NCI-H128 (cell line): ENCODE measurements around the gene ZNF664.

Source experiments
- DNase-seq: peaks from one replicate; lab custom pipeline; 2025; ENCODE audit not compliant: unreplicated experiment; lab: John Stamatoyannopoulos, UW

Gene ZNF664

DNA sequence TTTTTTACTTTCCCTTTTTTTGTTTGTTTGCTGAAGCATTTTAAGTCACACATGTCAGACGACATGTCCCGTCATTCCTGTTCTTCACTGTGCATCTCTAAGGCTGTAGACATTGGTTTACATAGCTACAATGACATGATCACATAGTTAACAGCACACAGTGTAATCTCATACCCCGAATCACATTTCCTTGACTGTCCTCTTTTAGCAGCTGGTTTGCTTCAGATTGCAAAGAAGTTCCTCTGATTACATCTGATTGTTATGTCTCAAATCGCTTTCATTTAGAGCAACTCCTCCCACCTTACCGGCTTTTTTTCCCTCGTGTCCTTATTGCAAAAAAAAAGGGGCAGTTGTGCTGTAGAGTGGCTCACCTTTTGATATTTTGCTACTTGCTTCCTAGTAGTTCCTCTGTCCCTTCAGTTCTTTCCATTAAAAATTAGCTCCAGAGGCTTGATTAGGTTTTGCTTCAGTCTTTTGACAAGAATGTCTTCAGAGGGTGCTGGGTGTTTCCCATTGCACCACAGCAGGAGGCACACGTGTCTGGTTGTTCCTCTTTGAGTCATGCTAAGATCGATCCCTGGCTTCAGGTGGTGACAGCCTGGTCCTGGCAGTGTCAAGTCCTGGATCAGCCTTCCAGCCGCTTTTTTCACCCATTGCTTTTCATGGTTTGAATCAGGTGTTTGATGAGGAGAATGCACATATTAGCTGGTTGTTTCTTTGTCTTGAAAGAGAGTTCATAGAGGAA lies 35.0 kb downstream of the ZNF664 start:
- no peak for DNase-seq

DNA sequence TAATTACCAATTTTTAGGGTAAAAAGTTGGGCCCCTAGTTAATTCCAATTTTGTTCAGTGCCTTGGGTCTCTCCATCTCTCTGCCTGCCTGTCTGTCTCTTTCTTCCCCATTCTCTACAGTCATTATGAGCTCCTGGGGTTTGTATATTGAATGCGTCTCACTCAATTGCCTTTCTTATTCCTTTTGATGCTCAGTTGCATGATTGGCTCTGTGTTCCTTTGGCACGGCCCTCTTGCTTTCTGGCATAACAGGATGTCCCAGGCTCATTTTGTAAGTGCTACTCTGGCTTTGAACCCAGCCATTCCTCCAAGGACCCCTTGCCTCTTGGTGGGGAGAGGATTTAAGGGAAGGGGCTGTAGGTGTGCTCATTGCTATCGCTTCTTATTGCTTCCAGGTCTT lies 35.6 kb downstream of the ZNF664 start:
- DNase-seq, result no peak

DNA sequence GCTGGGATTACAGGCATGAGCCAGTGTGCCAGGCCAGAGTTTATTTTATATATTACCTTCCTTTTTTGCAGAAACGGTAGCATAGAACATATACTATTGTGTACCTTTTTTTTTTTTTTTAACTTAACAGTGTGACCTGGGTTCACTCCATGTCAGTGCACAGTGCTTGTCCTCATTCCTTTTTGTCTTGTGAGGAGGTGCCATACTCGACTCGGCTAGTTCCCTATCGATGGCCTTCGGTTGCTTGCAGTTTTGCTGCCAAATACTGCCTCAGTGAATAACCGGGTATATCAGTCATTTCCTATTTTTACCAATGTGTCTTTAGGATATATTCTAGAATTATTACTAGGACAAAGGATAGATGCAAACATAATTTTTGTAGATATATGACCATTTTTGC lies 36.8 kb downstream of the ZNF664 start:
- no peak for DNase-seq

DNA sequence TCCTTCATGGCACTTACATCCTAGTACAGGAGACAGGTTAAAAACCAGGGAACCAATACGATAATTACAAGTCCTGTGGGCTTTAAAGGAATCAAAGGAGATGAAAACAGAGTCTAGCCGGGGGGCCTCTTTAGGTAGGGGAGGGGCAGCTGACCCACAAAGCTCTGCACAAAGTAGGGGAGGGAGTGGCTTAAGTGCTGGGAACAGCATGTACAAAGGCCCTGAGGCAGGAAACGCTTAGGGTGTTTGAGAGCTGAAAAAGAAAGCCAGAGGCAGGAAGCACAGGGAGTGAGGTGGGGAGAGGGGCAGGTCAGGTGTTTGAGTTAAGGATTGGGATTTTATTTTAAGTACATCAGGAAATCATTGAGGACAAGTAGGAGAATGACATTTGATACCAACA lies 37.7 kb downstream of the ZNF664 start:
- no peak for DNase-seq

DNA sequence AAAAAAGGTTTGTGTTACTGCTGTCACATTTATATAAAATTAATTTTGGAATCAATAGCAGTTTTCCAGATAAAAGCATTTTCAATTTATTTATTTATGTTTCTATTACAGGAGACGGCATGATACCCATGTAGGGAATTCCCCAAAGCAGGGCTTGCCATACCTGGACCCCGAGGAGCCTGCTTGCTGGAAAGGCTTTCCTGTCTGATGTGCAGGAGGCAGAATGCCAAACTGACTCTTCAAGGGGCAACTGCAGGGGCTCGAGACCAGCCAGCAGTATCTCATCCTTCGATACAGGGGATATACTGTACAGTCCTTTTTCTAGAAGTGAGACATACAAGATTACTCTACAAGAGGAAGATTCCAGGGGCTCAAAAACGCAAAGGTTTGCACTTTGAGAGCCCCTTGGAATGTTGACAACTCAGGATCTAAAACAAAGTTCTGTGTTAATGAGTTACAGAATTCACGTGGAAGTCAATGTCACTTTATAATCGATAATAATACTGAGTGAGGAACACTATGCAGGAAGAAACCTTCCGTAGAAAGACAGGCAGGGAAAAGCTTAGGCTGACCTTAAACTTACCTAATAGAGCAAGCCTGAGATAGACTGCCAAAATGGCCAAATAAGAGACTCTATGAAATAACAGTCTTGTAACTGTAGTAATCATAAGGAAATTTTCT lies 38.6 kb downstream of the ZNF664 start:
- DNase-seq, result no peak

DNA sequence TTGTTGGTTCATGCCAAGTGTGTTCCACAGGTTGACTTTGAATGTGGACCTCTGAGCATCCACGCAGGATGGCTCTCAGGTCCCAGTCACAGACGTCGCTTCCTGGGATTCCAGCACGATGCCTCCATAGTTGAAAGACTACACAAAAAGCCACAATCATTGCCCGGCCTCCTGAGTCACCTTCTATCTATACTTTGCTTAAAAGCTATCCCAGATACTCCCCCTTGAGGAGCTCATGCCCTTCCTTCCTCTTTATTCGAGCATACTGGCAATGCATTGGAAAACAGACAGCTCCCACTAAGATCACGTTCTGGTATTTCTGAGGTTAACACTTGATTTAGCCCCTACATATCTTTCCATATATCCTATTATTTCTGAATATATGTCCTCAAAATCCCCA lies 40.1 kb downstream of the ZNF664 start:
- DNase-seq, result no peak

DNA sequence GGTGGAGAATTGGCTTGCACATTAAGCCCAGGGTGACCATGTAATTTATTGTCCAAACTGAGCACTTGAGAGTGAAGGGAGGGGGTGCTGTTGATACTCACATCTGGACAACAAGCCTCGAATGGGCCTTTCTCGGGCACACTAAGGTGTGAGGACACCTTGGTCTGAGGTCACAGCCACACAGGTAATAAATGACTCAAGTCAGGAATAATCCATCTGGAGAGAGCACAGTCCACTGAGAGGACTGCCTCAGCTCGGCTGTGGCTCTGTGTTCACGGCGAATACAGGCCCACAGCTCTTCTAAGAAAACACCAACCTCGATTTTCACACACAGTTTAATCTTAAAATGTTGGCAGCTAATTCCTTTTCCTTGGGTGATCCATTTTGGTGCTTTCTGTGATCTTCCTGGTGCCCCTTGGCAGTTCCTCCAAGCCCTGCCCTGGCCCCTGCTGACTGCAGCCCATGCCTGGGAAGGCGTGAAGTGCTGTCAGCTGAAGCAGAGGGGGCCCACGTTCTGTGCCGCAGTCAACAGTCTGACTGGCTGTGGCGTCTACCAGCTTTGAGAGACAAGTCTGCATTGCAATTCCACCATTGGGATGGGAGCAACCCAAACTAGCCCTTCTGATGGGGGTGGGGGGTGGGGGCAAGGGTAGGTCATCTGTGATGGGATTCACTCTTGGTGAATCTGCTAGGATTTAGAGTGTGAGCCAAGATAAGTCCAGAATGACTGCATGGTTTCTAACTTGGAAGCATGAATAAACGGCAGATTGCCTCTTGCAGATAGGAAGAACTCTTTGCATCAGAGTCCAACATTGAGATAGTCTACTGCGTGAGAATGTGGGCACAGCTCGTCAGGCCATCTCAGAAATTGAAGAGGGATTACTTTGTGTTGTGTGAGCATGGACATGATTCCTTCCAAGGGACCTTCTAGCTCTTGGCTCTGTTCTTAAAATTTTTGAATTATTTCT lies 42.8 kb downstream of the ZNF664 start:
- DNase-seq, result no peak

DNA sequence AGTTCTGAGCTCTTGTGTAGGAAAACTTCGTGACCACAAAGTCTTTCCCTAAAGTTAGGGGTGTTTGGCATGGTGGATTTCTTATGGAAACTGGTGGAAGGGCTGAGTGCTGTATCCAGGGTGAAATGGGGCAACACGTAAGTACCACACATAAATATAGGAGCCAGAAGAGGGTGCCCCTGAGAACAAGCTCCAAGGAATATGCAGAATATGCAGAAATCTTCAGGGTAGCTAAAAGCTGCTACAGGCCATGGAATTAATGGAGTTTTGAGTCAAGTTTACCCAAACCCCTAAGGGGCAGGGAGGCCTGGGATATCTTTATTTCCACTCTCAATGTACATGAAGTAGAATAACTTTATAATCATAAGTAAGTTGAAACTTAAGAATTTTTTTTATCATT lies 44.0 kb downstream of the ZNF664 start:
- DNase-seq, result no peak

DNA sequence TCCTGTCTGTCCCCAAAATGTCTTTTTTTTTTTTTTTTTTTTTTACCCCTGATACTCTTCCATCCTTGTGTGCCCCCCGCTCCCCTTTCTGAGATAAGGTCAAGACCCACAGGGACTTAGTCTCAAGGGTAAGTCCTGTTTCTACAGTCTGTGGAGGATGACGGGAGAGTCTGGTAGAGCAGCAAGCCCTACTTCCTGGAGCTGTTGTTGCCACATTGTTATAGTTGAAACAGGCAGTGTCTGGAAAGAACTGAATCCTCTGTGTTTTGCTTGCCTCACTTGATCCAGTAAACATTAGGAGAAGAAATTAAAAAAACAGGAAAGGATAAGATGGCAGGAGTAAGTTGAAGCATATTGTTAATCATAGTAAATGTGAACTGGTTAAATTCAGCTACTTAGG lies 45.5 kb downstream of the ZNF664 start:
- no peak for DNase-seq

DNA sequence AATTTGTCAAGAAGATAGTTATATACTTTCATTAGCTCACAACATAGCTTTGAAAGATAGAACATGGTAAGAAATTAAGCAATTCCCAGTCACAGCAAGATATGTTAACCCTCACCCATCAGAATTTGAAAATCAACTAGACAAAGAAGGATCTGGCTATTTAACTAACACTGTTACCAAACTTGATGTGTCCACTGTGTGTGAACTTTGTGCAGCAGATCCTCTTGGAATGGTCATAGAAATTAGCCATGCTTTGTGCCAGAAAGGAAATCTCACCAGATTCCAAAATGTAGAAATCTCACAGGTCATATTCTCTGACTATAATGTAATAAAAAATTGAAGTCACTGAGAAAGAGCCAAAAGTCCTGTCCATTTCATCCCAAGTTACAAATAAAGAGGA lies 46.1 kb downstream of the ZNF664 start:
- no peak for DNase-seq

DNA sequence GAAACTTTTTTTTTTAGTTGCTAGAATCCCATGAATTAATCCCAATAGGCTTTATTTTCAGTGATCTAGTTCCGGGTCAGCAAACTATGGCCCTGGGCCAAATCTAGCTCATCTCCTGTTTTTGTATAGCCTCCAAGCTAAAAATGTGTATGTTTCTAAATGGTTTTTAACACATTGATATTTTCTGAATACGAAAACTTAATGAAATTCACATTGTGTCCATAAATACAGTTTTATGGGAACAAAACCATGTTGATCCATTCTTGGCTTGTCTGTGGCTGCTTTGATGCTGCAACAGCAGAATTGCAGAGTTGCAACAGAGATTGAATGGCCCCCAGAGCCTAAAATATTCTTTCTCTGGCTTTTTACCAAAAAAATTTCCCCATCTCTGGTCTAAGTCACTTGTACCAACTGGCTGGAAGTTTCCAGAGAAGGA lies 47.5 kb downstream of the ZNF664 start:
- no peak for DNase-seq

DNA sequence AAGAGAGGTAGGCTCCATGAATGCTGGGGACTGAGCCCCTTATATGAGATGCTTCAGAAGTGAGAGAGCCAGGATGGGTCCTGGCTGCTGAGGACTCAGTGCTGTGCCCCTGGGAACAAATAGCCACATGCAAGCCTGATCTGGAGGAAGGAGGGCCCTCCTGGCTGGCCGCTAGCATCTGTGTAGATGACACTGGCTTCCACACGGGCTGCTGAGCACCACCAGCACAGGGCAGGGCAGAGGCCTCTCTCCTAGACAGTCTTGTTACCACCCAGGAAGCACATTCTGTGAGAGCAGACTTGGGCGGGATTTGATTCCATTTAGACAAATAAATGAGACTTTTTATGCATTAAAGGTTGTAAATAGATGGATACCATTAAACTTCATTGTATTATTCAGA lies 48.0 kb downstream of the ZNF664 start:
- DNase-seq, result no peak

DNA sequence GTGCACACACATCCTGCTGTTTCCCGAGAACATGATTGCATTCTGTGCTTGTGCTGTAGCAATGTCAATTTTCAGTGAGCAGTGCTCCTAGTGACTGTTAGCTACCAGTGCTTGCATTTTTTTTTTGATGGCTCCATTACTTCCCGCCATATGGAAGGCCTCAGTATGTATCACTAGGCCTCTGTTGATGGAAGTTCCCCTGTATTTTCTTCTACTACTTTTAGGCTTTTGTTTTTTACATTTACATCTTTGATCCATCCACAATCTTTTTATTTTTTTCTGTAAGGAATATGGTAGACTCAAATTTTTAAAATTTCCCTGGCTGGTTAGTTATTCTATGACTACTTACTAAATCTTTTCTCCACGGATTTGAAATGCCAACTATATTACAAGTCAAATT lies 49.1 kb downstream of the ZNF664 start:
- DNase-seq, result no peak

DNA sequence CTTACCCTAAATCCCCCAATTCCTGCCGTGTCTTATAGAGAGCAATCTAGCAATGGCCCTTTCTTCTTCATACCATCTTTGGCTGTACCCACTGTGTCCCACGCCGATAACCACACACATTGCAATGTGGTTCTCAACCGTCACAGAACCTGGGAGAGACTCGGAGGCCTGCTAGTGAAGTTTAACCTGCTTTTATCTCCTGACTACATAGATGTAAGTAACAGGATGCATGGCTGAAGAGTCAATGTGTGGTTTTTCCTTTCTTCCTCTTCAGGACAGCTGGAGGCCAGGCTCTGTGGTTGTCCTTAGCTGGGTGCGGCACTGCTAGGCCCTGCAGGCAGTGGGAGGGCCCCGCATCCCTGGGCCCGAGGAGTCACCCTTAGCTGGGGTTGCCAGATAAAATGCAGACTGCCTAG lies 51.3 kb downstream of the ZNF664 start:
- no peak for DNase-seq

DNA sequence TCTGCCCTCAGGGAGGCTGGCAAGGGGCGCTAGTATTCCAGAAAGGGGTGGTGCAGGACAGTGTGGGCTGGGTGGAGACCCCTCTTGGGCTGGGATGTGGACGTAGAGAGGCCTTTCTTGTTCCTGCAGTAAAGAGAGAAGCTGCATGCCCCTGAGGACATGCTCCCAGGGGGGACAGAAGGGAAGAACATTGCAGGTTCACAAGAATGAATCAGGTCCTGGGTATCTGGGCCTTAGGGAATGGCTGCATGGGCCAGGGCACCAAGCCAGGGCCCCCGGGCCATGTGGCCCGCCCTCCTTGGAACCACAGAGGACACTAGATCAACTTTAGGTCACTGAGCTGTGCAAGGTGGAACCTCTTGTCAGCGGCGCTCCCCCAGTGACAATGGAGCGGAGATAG lies 51.8 kb downstream of the ZNF664 start:
- no peak for DNase-seq

DNA sequence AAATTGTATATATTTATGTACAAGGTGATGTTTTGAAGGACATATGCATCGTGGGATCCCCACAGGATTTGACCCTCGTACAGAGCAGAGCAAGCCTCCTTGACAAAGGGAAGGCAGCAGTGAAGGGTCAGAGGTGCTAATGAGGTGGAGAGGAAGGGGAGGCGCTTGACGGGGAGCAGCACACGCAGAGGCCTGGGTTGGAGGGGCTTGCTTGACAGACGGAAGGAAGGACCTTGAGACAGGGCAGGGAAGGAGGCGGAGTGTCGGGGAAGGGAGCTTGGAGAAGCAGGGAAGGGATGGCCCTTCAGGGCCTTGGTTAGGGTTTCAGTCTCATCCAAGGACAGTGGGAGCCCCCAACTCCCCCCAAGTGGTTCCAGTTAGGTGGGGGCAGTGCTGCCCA lies 52.6 kb downstream of the ZNF664 start:
- DNase-seq, result no peak

DNA sequence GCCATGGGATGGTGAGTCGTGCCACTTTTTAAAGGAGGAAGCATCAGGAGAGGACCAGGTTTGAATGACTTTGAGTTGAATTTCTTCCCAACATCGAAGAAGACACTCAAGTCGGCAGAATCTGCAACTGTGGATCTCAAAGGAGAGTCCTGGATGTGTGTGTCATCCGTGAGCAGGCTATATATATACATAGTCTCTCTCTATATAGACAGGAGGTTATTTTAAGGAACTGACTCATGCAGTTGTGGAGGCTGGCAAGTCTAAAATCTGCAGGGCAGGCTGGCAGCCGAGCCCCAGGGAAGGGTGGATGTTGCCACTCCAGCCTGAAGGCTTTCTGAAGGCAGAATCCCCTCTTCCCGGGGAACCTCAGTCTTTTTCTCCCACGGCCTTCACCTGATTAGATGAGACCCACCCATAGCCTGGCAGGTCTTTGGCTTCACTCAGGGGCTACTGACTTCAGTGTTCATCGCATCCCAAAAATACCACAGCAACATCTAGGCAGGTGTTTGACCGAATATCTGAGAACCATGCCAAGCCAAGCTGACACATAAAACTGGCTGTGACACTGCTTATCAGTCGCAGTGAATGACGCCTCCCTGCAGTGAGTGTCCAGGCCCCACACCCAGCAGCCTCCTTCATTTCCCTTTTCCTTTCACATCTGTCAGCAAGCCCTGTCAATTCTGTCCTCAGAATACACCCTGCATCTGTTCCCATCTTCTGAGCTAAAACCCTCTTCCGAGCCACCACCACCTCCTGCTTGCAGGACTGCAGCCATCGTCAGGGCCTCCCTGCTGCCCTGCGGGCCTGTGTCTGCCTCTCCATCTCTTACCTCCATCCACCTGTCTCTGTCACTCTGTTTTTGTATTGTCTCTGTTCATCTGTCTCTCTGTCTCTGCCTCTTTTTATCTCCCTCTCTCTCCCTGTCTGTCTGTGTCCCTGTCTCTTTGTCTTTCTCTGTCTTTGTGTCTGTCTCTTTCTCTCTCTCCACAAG lies 54.0 kb downstream of the ZNF664 start:
- no peak for DNase-seq

DNA sequence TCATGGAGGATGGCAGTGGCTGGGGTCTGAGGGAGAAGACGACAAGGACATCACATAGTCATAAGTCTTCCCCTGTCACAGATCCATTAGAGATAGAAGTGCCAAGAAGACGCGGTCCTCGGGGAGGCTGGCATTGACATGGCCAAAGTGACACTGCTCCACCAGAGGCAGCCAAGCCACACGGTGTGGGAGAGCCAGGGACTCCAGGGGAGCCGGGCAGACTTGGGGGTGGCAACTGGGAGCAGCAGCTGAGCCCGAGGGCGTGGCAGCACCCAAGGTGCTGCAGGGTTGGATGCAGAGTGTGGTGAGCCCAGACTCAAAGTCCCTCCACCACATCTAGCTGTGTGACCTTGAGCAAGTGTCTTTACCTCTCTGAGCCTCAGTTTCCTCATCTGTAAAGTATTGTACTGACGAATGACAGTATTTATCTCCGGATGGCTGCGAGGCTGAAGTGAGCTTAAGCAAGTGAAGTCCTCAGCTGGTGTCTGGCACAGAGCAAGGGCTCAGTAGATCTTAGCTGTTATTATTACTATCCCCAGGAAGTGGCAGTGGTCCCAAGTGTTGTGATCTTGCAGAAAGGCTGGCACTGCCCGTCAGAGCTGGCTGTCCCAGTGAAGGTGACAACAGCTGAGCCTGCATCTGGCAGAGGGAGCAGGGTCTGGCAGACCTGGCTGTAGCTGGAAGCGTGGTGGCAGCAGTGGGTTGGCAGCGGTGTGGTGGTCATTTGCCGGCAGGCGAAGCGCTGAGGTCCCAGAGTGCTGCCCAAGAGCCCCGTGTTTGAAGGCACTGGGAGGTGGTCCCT lies 54.9 kb downstream of the ZNF664 start:
- DNase-seq, result no peak

DNA sequence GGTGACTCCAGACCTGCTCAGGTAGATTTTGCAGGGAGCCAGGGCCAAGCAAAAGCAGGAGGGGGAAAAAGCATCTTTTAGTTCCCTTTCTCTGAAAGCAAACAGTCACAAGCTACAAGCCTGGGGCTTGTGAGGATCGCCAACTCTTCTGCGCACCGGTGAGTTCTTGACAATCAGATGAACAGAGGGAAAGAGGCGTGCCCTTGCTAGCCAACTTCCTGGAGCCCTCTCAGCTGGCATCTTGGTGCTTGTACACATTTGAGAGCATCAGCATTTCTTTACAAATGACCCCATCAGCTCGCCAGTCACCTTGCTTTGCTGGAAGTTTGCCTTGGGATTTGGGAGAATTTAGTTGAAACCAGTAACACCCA lies 55.5 kb downstream of the ZNF664 start:
- no peak for DNase-seq

DNA sequence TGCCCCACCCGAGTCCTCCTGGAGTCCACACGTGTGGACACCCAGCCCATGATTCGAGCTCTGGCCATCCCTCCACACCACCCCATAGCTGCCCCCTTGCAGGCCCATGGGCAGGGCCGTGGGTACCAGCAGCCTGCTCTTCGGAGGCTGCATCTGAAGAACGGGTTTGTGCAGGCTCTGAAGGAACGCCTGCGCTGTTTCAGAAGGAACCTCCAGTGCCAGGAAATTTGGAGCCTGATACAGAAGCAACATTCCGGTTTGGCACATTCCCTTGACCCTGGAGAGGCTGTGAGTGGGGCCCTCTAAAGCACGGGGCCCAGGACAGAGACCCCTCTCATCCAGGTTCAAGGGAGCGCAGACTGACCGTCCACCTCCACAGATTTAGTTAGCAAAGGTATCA lies 57.0 kb downstream of the ZNF664 start:
- no peak for DNase-seq
